Upper lobe of right lung (tissue), 1 donor: ENCODE measurements around the gene RALGPS2. TPM values are rescaled to one million over a fixed set of nuclear protein-coding genes. Genes with fewer than 3 reads are reported as not detected.

ENCODE experiments used
- ATAC-seq: fragments of 200-7000 bp; cut with Tn5 transposase; one replicate; pipeline ENCODE4 v1.9.1; 2020; ENCODE audit warnings: mild to moderate bottlenecking, moderate library complexity
- DNase-seq: peaks from one replicate; pipeline ENCODE4 v3.0.0-alpha.2; 2020
- H3K27ac ChIP-seq: fragments of 200-600 bp; one replicate; pipeline ENCODE4 v1.8.0; 2022
- H3K27me3 ChIP-seq: fragments of 200-600 bp; one replicate; pipeline ENCODE4 v1.8.0; 2022; ENCODE audit warnings: mild to moderate bottlenecking
- H3K36me3 ChIP-seq: fragments of 200-600 bp; one replicate; pipeline ENCODE4 v1.8.0; 2022
- H3K4me1 ChIP-seq: fragments of 200-600 bp; one replicate; pipeline ENCODE4 v1.8.0; 2022
- H3K4me3 ChIP-seq: fragments of 200-600 bp; one replicate; pipeline ENCODE4 v1.8.0; 2022; ENCODE audit warnings: mild to moderate bottlenecking
- H3K9me3 ChIP-seq: fragments of 200-600 bp; one replicate; pipeline ENCODE4 v1.8.0; 2022
- CTCF ChIP-seq: fragments of 200-600 bp; IDR thresholded peaks from one replicate; pipeline ENCODE4 v1.8.0; 2022; ENCODE audit warnings: antibody characterized with exemption
- intact Hi-C: fragments of 100-400 bp; cut with DNase I; formaldehyde crosslinking; loops from one replicate; pipeline ENCODE4 v1.11.0; 2022
- total RNA-seq: library from RNA; stranded (reverse); fragmentation: NEBNext Ultra II Directional; extraction: Animal tissue kit (Norgen Biotek cat#: 25700); gene quantifications from one replicate; pipeline ENCODE4 v1.2.1, GENCODE V29; 2021
- donor health status: DM: no; HTN: yes; CAD: no; lungs with severe emphysema.

Gene RALGPS2
- total RNA-seq, 1 donor from 2014 or later: 5.3 TPM

- H3K27me3 ChIP-seq: no peaks in the 10 kb centered on the region
- no peaks in the 10 kb centered on the region for H3K9me3 ChIP-seq
- intact Hi-C loops: no loop called here
- H3K27ac ChIP-seq: no peak overlapping the region
- H3K4me3 ChIP-seq: no peak overlapping the region
- DNase-seq (no peak), ATAC-seq (no peak)
- peaks cover 7% of the 10 kb centered on the region for H3K36me3 ChIP-seq
- TF ChIP-seq CTCF: no peak
- no peaks in the 10 kb centered on the region for H3K4me1 ChIP-seq
Measured at GRCh38 chr1:178806665-178807300, 81.7 kb downstream of the RALGPS2 start.

- intact Hi-C loops: no loop called here
- H3K27me3 ChIP-seq: no peaks in the 10 kb centered on the region
- H3K9me3 ChIP-seq: no peaks in the 10 kb centered on the region
- DNase-seq: no peak
- H3K4me1 ChIP-seq: no peaks in the 10 kb centered on the region
- TF ChIP-seq CTCF: no peak
- H3K4me3 ChIP-seq: no peak overlapping the region
- no peak overlapping the region for H3K27ac ChIP-seq
- ATAC-seq: no peak
- H3K36me3 ChIP-seq: peaks cover 7% of the 10 kb centered on the region
Measured at GRCh38 chr1:178808529-178808928, 83.5 kb downstream of the RALGPS2 start.

GRCh38 chr1:178810585-178810984, 85.5 kb downstream of the RALGPS2 start:
- no peak for TF ChIP-seq CTCF
- no peak for ATAC-seq
- DNase-seq: no peak
- Histone ChIP-seq H3K4me1 (no peaks in the 10 kb centered on the region), H3K27ac (no peak overlapping the region), H3K9me3 (no peaks in the 10 kb centered on the region), H3K36me3 (peaks cover 7% of the 10 kb centered on the region), H3K27me3 (no peaks in the 10 kb centered on the region), H3K4me3 (no peak overlapping the region)
- intact Hi-C loops: no loop called here

GRCh38 chr1:178818416-178818815, 93.4 kb downstream of the RALGPS2 start:
- Histone ChIP-seq H3K27me3 (no peaks in the 10 kb centered on the region), H3K9me3 (no peaks in the 10 kb centered on the region), H3K4me3 (no peak overlapping the region), H3K36me3 (no peaks in the 10 kb centered on the region), H3K4me1 (no peaks in the 10 kb centered on the region), H3K27ac (no peak overlapping the region)
- no peak for DNase-seq
- no peak for ATAC-seq
- intact Hi-C loops: no loop called here
- TF ChIP-seq CTCF: no peak

GRCh38 chr1:178819123-178819522, 94.1 kb downstream of the RALGPS2 start:
- no peak for TF ChIP-seq CTCF
- Histone ChIP-seq H3K27me3 (no peaks in the 10 kb centered on the region), H3K4me3 (no peak overlapping the region), H3K36me3 (no peaks in the 10 kb centered on the region), H3K4me1 (no peaks in the 10 kb centered on the region), H3K27ac (no peak overlapping the region), H3K9me3 (no peaks in the 10 kb centered on the region)
- ATAC-seq (no peak), DNase-seq (no peak)
- intact Hi-C loops: no loop called here
